Endothelial cell of umbilical vein (primary cell): ENCODE results near the gene CMC4. TPM values are rescaled to one million over a fixed set of nuclear protein-coding genes. Genes with fewer than 3 reads are reported as not detected.

Source experiments
- BruUV-seq: library from RNA; stranded (reverse); fragments of 400-500 nt; replicated peaks from 2 replicates; lab custom pipeline; 2021; lab: Mats Ljungman, UMichigan
- CTCF ChIA-PET: fragments of 300-600, 350-600 bp; sonication (Branson Sonifier 250); formaldehyde crosslinking; loops from one replicate; lab custom pipeline; 2021; ENCODE audit warnings: antibody characterized with exemption, inconsistent platforms; lab: Charles Lee
- POLR2A ChIA-PET: fragments of 300-600, 350-600 bp; sonication (Branson Sonifier 250); formaldehyde crosslinking; loops from one replicate; lab custom pipeline; 2021; ENCODE audit warnings: antibody characterized with exemption, inconsistent platforms; lab: Charles Lee
- DNase-seq: peaks from one replicate; pipeline ENCODE4 v3.0.0-alpha.2; 2011; ENCODE audit warnings: low read depth, low spot score
- FAIRE-seq: peaks from 2 replicates; lab custom pipeline; 2011; peaks lifted over from hg19 to GRCh38; lab: Jason Lieb, UNC
- H2AFZ ChIP-seq: 2 replicates; pipeline ENCODE4 v1.6.0; 2012; ENCODE audit warnings: low read depth, low read length, control low read depth, inconsistent platforms
- H3K27ac ChIP-seq: 2 replicates; pipeline ENCODE4 v1.5.1; 2011; ENCODE audit warnings: low read depth, mild to moderate bottlenecking, control low read depth, low read length, moderate library complexity; ENCODE audit not compliant: insufficient read depth
- H3K27me3 ChIP-seq, 2 experiments: 2 replicates each; pipeline versions ENCODE4 v1.6.0 to v1.6.1; 2011; ENCODE audit warnings: low read length in 2 of 2, mixed read lengths in 1 of 2; ENCODE audit not compliant: control insufficient read depth in 2 of 2, insufficient read depth in 2 of 2
- H3K36me3 ChIP-seq, 2 experiments: 2 replicates in 1 of 2; 3 replicates in 1 of 2; pipeline ENCODE4 v1.5.1; 2011; ENCODE audit warnings: low read length in 2 of 2, mild to moderate bottlenecking in 1 of 2, moderate library complexity in 1 of 2; ENCODE audit not compliant: control insufficient read depth in 2 of 2, insufficient read depth in 2 of 2; ENCODE audit errors: extremely low read depth in 1 of 2
- H3K4me1 ChIP-seq: 3 replicates; pipeline ENCODE4 v1.5.1; 2011; ENCODE audit warnings: mild to moderate bottlenecking, low read length; ENCODE audit not compliant: control insufficient read depth, insufficient read depth; ENCODE audit errors: extremely low read depth
- H3K4me2 ChIP-seq: 2 replicates; pipeline ENCODE4 v1.6.1; 2011; ENCODE audit warnings: low read length, control low read depth, mixed read lengths; ENCODE audit not compliant: insufficient read depth
- H3K4me3 ChIP-seq, 3 experiments: fragments of 200-600 bp in 1 of 3; sonication (generic), shearing (Covaris generic) in 1 of 3; replicated peaks in 1 of 3; 2 replicates each; pipeline ENCODE4 v1.5.1; 2011 to 2016; ENCODE audit warnings: control low read depth in 3 of 3, low read length in 3 of 3, mild to moderate bottlenecking in 2 of 3, inconsistent platforms in 1 of 3, low read depth in 1 of 3, moderate library complexity in 1 of 3; ENCODE audit not compliant: insufficient read depth in 1 of 3
- H3K79me2 ChIP-seq: 2 replicates; pipeline ENCODE4 v1.6.0; 2012; ENCODE audit warnings: low read length, inconsistent platforms; ENCODE audit not compliant: control insufficient read depth, insufficient read depth
- H3K9ac ChIP-seq: replicated peaks from 2 replicates; pipeline ENCODE3; 2011; ENCODE audit warnings: low read length, control low read depth; ENCODE audit not compliant: insufficient read depth; ENCODE audit errors: extremely low read depth
- H3K9me1 ChIP-seq: replicated peaks from 3 replicates; pipeline ENCODE4 v1.6.0; 2011; ENCODE audit warnings: mild to moderate bottlenecking, low read length; ENCODE audit not compliant: control insufficient read depth, insufficient read depth; ENCODE audit errors: extremely low read depth
- H3K9me3 ChIP-seq: replicated peaks from 2 replicates; pipeline ENCODE4 v1.5.1; 2012; ENCODE audit warnings: low read length, inconsistent platforms; ENCODE audit not compliant: control insufficient read depth, insufficient read depth
- H4K20me1 ChIP-seq: replicated peaks from 2 replicates; pipeline ENCODE3; 2011; ENCODE audit warnings: mild to moderate bottlenecking, low read length; ENCODE audit not compliant: control insufficient read depth, insufficient read depth; ENCODE audit errors: extremely low read depth
- CTCF ChIP-seq, 2 donors: IDR thresholded peaks; 1 replicate in 1 of 2; 2 replicates in 1 of 2; pipeline ENCODE4 v1.5.1; 2011; ENCODE audit warnings: low read length in 2 of 2, mild to moderate bottlenecking in 2 of 2, moderate library complexity in 2 of 2, control low read depth in 1 of 2, inconsistent platforms in 1 of 2, low read depth in 1 of 2; ENCODE audit not compliant: insufficient read depth in 1 of 2; ENCODE audit errors: extremely low read depth in 1 of 2
- EZH2 ChIP-seq: IDR thresholded peaks from 2 replicates; pipeline ENCODE4 v1.6.1; 2012; ENCODE audit warnings: borderline replicate concordance, low read depth, mild to moderate bottlenecking, moderate library complexity, low read length, inconsistent platforms; ENCODE audit not compliant: severe bottlenecking
- FOS ChIP-seq: IDR thresholded peaks from 2 replicates; pipeline ENCODE4 v1.6.1; 2011; ENCODE audit warnings: mild to moderate bottlenecking, low read length, moderate library complexity, borderline replicate concordance; ENCODE audit not compliant: insufficient read depth
- GATA2 ChIP-seq: IDR thresholded peaks from 2 replicates; pipeline ENCODE4 v1.7.0; 2011; ENCODE audit warnings: low read depth, mild to moderate bottlenecking, moderate library complexity, mixed read lengths, low read length; ENCODE audit not compliant: insufficient read length, insufficient read depth
- JUN ChIP-seq: IDR thresholded peaks from 2 replicates; pipeline ENCODE4 v1.6.1; 2011; ENCODE audit warnings: borderline replicate concordance, low read depth; ENCODE audit not compliant: insufficient read length, insufficient read depth
- MAX ChIP-seq: IDR thresholded peaks from 2 replicates; pipeline ENCODE4 v1.6.1; 2011; ENCODE audit not compliant: insufficient read depth, insufficient read length
- MYC ChIP-seq: IDR thresholded peaks from one replicate; pipeline ENCODE4 v1.6.1; 2011; ENCODE audit warnings: mild to moderate bottlenecking, low read depth, low read length
- dilution Hi-C: fragments of 300-500 bp; cut with MboI; formaldehyde crosslinking; loops from one replicate; pipeline ENCODE4 v1.15.0; 2019; ENCODE audit warnings: low sequenced_read_pairs; ENCODE audit not compliant: extremely low pct_ligation_motif_present
- intact Hi-C: fragments of 100-400 bp; cut with micrococcal nuclease; formaldehyde crosslinking; loops from one replicate; pipeline ENCODE4 v1.10.0; 2022
- polyA plus RNA-seq, 4 experiments: library from polyadenylated mRNA; depleted of rRNA in 3 of 4; stranded (reverse) in 3 of 4; unstranded in 1 of 4; fragments of >200 nt; gene quantifications; 2 replicates each; pipeline versions ENCODE4 v1.2.1 to v1.2.3, GENCODE V29; 2011 to 2012; ENCODE audit warnings: missing spikeins in 1 of 4
- total RNA-seq: library from RNA; stranded (reverse); gene quantifications from 2 replicates; pipeline ENCODE4 v1.2.3, GENCODE V29; 2021

CMC4 gene
- total and polyA plus RNA-seq, 2 donors (not counting 3 experiments of a cell fraction or from before 2014, with no cell fraction given), result 3.2 to 6.7 TPM

DNA sequence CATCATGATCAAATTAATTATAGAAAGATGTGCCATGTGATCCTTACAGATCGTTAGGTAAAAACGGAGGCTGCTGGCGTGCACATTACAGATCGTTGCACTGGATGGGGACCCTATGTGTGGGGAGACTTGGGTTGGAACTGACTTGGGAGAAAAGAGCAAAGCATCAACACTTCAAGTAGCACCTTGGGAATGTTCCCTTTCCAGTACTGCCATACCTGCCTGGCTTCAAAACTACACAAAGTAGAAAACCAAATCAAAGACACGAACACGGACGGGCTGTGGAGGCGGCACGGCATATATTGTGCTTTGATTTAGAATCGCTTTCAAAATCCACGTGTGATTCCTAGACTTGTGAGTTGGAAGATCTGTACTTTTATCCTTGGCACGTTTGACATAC, 898 bp downstream of the CMC4 start:
- peaks cover 45% of the 10 kb centered on the region for H3K79me2 ChIP-seq
- peak overlapping the region; percentile 92 for H3K4me2 ChIP-seq
- no peak for TF ChIP-seq GATA2
- no peak for TF ChIP-seq MYC
- no peak for TF ChIP-seq MAX
- TF ChIP-seq EZH2, result no peak
- no peak for TF ChIP-seq JUN
- TF ChIP-seq CTCF (IDR thresholded peaks at IDR 0.05; ENCODE audit: extremely low read depth in 1 of 2, insufficient read depth in 1 of 2, low read depth in 1 of 2, low read length in 2 of 2), result no peak
- no peak for TF ChIP-seq FOS
- no peak for DNase-seq
- peak overlapping the region; percentile 63 to 92 (median 65) for H3K4me3 ChIP-seq
- intact Hi-C loops, result no loop called here
- no peaks in the 10 kb centered on the region for H3K27me3 ChIP-seq
- CTCF ChIA-PET, result interaction anchor here (0.9 kb wide), 1 partner anchor 16 kb away, joined by 3 read pairs; no protein-coding TSS in a partner anchor
- H2AFZ ChIP-seq, result peak overlapping the region; percentile 48
- H3K27ac ChIP-seq, result peak overlapping the region; percentile 66
- POLR2A ChIA-PET, result no interaction called here
- peaks cover 20% of the 10 kb centered on the region for H3K4me1 ChIP-seq
- no peaks in the 10 kb centered on the region for H3K9me1 ChIP-seq
- H3K9ac ChIP-seq, result peak overlapping the region; percentile 92
- dilution Hi-C loops, result no loop called here
- H3K36me3 ChIP-seq, result no peaks in the 10 kb centered on the region
- BruUV-seq, result no TSS peak
- FAIRE-seq, result no peak
- no peaks in the 10 kb centered on the region for H3K9me3 ChIP-seq
- no peaks in the 10 kb centered on the region for H4K20me1 ChIP-seq
